Epithelial cell of esophagus (primary cell): ENCODE results near the gene ERAL1.

ENCODE experiments used
- DNase-seq: peaks from one replicate; pipeline ENCODE4 v3.0.0; 2010; ENCODE audit warnings: low read depth
- H3K4me3 ChIP-seq: 2 replicates; pipeline ENCODE4 v1.5.1; 2011; ENCODE audit warnings: mild to moderate bottlenecking, low read length, control low read depth
- CTCF ChIP-seq: IDR thresholded peaks from 2 replicates; pipeline ENCODE4 v1.5.1; 2011; ENCODE audit warnings: low read depth, mild to moderate bottlenecking, low read length, control low read depth, inconsistent platforms; ENCODE audit not compliant: insufficient read depth; ENCODE audit errors: missing control alignments

Gene ERAL1

GRCh38 chr17:28895794-28896447 lies 41.1 kb downstream of the ERAL1 start:
- DNase-seq = no peak
- TF ChIP-seq CTCF = no peak
- peak overlapping the region; percentile 67 for H3K4me3 ChIP-seq

- peak overlapping the region; percentile 67 for H3K4me3 ChIP-seq
- no peak for TF ChIP-seq CTCF
- DNase-seq = no peak
Measured at GRCh38 chr17:28896491-28896883, 41.7 kb downstream of the ERAL1 start.

GRCh38 chr17:28896884-28897768 lies 42.3 kb downstream of the ERAL1 start, which contains the start of gene FLOT2:
Gene FLOT2 (minus strand): TSS chr17:28897733. CDS start chr17:28897574, 159 bp downstream.
- H3K4me3 ChIP-seq = peak within 1 kb of the TSS; percentile 67
- peak; percentile 96 for DNase-seq
- TF ChIP-seq CTCF = no peak

GRCh38 chr17:28897769-28898526 lies 43.1 kb downstream of the ERAL1 start:
- DNase-seq = no peak
- peak overlapping the region; percentile 67 for H3K4me3 ChIP-seq
- TF ChIP-seq CTCF = no peak

- no peak for TF ChIP-seq CTCF
- H3K4me3 ChIP-seq = no peak overlapping the region
- no peak for DNase-seq
Measured at GRCh38 chr17:28898527-28898955, 43.7 kb downstream of the ERAL1 start.

GRCh38 chr17:28899212-28899815 lies 44.5 kb downstream of the ERAL1 start:
- TF ChIP-seq CTCF = no peak
- no peak overlapping the region for H3K4me3 ChIP-seq
- no peak for DNase-seq
